ENCODE data around the gene RBM48. TPM values are rescaled to one million over a fixed set of nuclear protein-coding genes. Genes with fewer than 3 reads are reported as not detected.

The RBM48 gene
- total RNA-seq, 1 experiment from 2014 or later, result 14.6 TPM

DNA sequence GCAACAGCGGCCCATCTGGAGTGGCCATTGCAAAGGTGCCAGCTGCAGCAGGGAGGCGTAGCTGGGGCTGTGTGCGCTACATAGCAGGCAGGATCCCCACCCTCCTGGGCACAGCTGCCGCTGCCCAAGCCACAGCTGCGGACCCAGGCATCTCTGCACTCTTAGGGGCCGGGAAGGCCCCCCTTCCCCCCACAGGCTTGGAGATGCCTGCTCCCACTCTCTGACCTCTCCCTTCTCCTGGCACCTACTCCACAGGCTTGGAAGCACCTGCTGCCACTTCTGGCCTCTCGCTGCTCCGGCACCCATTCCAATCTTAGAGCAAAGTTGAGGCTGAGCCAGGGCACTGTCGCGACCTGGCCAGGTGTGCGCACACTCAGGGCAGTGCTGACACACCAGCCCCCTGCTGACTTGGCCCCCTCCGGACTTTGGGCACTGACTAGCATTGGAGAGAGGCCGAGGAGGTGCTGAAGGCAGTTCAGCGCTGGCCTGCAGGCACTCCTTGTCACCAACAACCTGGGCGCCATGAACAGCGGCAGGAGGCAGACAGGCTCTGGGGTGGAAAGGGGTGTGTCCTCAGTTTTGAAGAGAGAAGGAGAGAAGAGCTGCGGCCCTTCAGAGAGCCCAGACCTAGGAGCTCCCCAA is 18.4 kb downstream of the RBM48 start:
- Histone ChIP-seq H3K9me3 (ENCODE audit: control insufficient read depth in 1 of 2, insufficient read depth in 1 of 2, low read depth in 1 of 2, low read length in 2 of 2) (no peaks in the 10 kb centered on the region), H3K27ac (ENCODE audit: low read depth, low read length) (no peak overlapping the region), H3K27me3 (ENCODE audit: insufficient read depth, low read length) (no peaks in the 10 kb centered on the region), H2AFZ (ENCODE audit: low read depth, low read length, poor library complexity, severe bottlenecking) (no peak overlapping the region), H3K79me2 (ENCODE audit: insufficient read depth, low read length) (no peaks in the 10 kb centered on the region), H3K9ac (ENCODE audit: low read length) (no peak overlapping the region), H4K20me1 (ENCODE audit: insufficient read depth) (no peaks in the 10 kb centered on the region), H3K9me2 (ENCODE audit: insufficient read depth) (no peaks in the 10 kb centered on the region), H3K4me2 (ENCODE audit: low read length) (no peak overlapping the region), H3K36me3 (ENCODE audit: control insufficient read depth in 1 of 2, insufficient read depth in 2 of 2, low read length in 2 of 2) (no peaks in the 10 kb centered on the region), H3K4me3 (replicated peaks in 1 of 2; ENCODE audit: low read depth in 1 of 2, low read length in 2 of 2) (no peak overlapping the region), H3K4me1 (ENCODE audit: control insufficient read depth in 1 of 2, insufficient read depth in 2 of 2, low read length in 2 of 2) (no peaks in the 10 kb centered on the region)
- DNase-seq (ENCODE audit: low read depth, low spot score), result no peak
- intact Hi-C loops (cut with micrococcal nuclease), result no loop called here
- TF ChIP-seq POLR2AphosphoS5 (IDR thresholded peaks at IDR 0.05; ENCODE audit: low read depth, low read length) (no peak), EZH2 (IDR thresholded peaks at IDR 0.05) (no peak), RAD21 (IDR thresholded peaks at IDR 0.05; ENCODE audit: low read depth) (no peak), SRF (IDR thresholded peaks at IDR 0.05; ENCODE audit: low read depth) (no peak), POLR2A (IDR thresholded peaks at IDR 0.05; ENCODE audit: borderline replicate concordance, extremely low read depth, insufficient read depth, insufficient read length) (no peak), ZFX (IDR thresholded peaks at IDR 0.05) (no peak), CBX3 (IDR thresholded peaks at IDR 0.05; ENCODE audit: low read depth) (no peak), YY1 (IDR thresholded peaks at IDR 0.05; ENCODE audit: extremely low read depth, insufficient replicate concordance, low read depth, low read length) (no peak)
- TF ChIP-seq, protein P1, sequence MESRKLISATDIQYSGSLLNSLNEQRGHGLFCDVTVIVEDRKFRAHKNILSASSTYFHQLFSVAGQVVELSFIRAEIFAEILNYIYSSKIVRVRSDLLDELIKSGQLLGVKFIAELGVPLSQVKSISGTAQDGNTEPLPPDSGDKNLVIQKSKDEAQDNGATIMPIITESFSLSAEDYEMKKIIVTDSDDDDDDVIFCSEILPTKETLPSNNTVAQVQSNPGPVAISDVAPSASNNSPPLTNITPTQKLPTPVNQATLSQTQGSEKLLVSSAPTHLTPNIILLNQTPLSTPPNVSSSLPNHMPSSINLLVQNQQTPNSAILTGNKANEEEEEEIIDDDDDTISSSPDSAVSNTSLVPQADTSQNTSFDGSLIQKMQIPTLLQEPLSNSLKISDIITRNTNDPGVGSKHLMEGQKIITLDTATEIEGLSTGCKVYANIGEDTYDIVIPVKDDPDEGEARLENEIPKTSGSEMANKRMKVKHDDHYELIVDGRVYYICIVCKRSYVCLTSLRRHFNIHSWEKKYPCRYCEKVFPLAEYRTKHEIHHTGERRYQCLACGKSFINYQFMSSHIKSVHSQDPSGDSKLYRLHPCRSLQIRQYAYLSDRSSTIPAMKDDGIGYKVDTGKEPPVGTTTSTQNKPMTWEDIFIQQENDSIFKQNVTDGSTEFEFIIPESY (IDR thresholded peaks at IDR 0.05; ENCODE audit: extremely low read depth, insufficient replicate concordance, low read length), result no peak
- TF ChIP-seq, protein P2, sequence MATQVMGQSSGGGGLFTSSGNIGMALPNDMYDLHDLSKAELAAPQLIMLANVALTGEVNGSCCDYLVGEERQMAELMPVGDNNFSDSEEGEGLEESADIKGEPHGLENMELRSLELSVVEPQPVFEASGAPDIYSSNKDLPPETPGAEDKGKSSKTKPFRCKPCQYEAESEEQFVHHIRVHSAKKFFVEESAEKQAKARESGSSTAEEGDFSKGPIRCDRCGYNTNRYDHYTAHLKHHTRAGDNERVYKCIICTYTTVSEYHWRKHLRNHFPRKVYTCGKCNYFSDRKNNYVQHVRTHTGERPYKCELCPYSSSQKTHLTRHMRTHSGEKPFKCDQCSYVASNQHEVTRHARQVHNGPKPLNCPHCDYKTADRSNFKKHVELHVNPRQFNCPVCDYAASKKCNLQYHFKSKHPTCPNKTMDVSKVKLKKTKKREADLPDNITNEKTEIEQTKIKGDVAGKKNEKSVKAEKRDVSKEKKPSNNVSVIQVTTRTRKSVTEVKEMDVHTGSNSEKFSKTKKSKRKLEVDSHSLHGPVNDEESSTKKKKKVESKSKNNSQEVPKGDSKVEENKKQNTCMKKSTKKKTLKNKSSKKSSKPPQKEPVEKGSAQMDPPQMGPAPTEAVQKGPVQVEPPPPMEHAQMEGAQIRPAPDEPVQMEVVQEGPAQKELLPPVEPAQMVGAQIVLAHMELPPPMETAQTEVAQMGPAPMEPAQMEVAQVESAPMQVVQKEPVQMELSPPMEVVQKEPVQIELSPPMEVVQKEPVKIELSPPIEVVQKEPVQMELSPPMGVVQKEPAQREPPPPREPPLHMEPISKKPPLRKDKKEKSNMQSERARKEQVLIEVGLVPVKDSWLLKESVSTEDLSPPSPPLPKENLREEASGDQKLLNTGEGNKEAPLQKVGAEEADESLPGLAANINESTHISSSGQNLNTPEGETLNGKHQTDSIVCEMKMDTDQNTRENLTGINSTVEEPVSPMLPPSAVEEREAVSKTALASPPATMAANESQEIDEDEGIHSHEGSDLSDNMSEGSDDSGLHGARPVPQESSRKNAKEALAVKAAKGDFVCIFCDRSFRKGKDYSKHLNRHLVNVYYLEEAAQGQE (IDR thresholded peaks at IDR 0.05; ENCODE audit: low read depth), result no peak
- TF ChIP-seq, protein P3, sequence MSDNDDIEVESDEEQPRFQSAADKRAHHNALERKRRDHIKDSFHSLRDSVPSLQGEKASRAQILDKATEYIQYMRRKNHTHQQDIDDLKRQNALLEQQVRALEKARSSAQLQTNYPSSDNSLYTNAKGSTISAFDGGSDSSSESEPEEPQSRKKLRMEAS (IDR thresholded peaks at IDR 0.05), result no peak
- ChIA-PET CTCF (no interaction called here), POLR2A (no interaction called here), RAD21 (ENCODE audit: low non-redundant PET in 1 of 2, low total read pairs in 2 of 2, uncharacterized antibody in 2 of 2, unreplicated experiment in 2 of 2) (no interaction called here)
- no TSS peak for BruUV-seq (replicated peaks)
- no peak for ATAC-seq

Measured in HCT116 (cell line).